Left lung (tissue), 14 donors: ENCODE data around the gene AHRR. TPM values are rescaled to one million over a fixed set of nuclear protein-coding genes. Genes with fewer than 3 reads are reported as not detected.
"Not testable (repeated sequence)": the region's sequence is repeated elsewhere in the genome, so short reads cannot be mapped to it uniquely, and the experiment has no call there.

ENCODE experiments used
- ATAC-seq: fragments of 200-7000 bp; cut with Tn5 transposase; one replicate; pipeline ENCODE4 v1.9.1; 2020; ENCODE audit warnings: moderate library complexity
- DNase-seq, 4 donors: peaks; one replicate each; pipeline ENCODE4 v3.0.0-alpha.2; 2013 to 2020
- H3K27ac ChIP-seq, 2 donors: fragments of 200-600 bp; sonication (generic) in 1 of 2; one replicate each; pipeline versions ENCODE4 v1.5.0 to v1.8.0; 2020 to 2021
- H3K27me3 ChIP-seq, 2 donors: fragments of 200-600 bp; sonication (generic) in 1 of 2; one replicate each; pipeline versions ENCODE4 v1.5.0 to v1.8.0; 2020 to 2021
- H3K36me3 ChIP-seq, 2 donors: fragments of 200-600 bp; sonication (generic) in 1 of 2; one replicate each; pipeline versions ENCODE4 v1.5.0 to v1.8.0; 2020 to 2021
- H3K4me1 ChIP-seq, 2 donors: fragments of 200-600 bp; one replicate each; pipeline ENCODE4 v1.8.0; 2021
- H3K4me3 ChIP-seq, 2 donors: fragments of 200-600 bp; sonication (generic) in 1 of 2; one replicate each; pipeline versions ENCODE4 v1.5.0 to v1.8.0; 2020 to 2021; ENCODE audit warnings: mild to moderate bottlenecking in 1 of 2
- H3K9me3 ChIP-seq, 2 donors: fragments of 200-600 bp; sonication (generic) in 1 of 2; one replicate each; pipeline versions ENCODE4 v1.5.0 to v1.8.0; 2020 to 2021
- intact Hi-C, 2 donors: fragments of 100-400 bp; cut with DNase I; formaldehyde crosslinking; loops; one replicate each; pipeline versions ENCODE4 v1.11.2 to v1.14.2; 2022
- long read RNA-seq, 12 donors: library from polyadenylated mRNA in 2 of 12; unstranded in 2 of 12; transcript quantifications; one replicate each; pipeline ENCODE4 v2.0.0 and lab custom pipeline, GENCODE V29; 2019 to 2026
- polyA plus RNA-seq, 6 donors: library from polyadenylated mRNA; unstranded; fragments of 120-200 nt; gene quantifications; one replicate each; pipeline ENCODE4 v1.2.1, GENCODE V29; 2013; ENCODE audit not compliant: insufficient read length in 6 of 6
- total RNA-seq, 2 donors: library from RNA; stranded (reverse); fragmentation: NEBNext Ultra II Directional; extraction: Animal tissue kit (Norgen Biotek cat#: 25700); gene quantifications; one replicate each; pipeline ENCODE4 v1.2.1, GENCODE V29; 2021
- TF ChIP-seq, protein P1 (sequence below), 2 donors: fragments of 200-600 bp; sonication (generic) in 1 of 2; IDR thresholded peaks; one replicate each; pipeline versions ENCODE4 v1.5.0 to v1.8.0; 2021; ENCODE audit warnings: antibody characterized with exemption in 2 of 2
- donor health status: DM: no; HTN: yes; CAD: no.
- donor health status: DM: no; HTN: no; CAD: no.

Gene AHRR
- total RNA-seq = 1 to 10 TPM in 1 of 2 donors, under 1 TPM in 1; 0.32 to 5.5 TPM
- 1 to 10 TPM; 2.8 to 8.4 (median 4.7) TPM for polyA plus RNA-seq
- long read RNA-seq, donor 1 = 0 reads
- long read RNA-seq, donor 2, partial matches to known transcripts = 0 of 1 reads
- long read RNA-seq, donor 2, other reads (novel, unspliced or antisense) = 0 of 1 reads
- long read RNA-seq, donor 3 = 0 reads
- long read RNA-seq, donor 4 = 0 reads
- long read RNA-seq, donor 5 = 0 reads
- long read RNA-seq, donor 6 = 0 reads
- long read RNA-seq, donor 7, partial matches to known transcripts = 0 of 1 reads
- long read RNA-seq, donor 7, other reads (novel, unspliced or antisense) = 0 of 1 reads
- long read RNA-seq, donor 8 = 0 reads
- long read RNA-seq, donor 9 = 0 reads
- long read RNA-seq, donor 10, partial matches to known transcripts = 0 of 1 reads
- long read RNA-seq, donor 10, other reads (novel, unspliced or antisense) = 1 of 1 reads
- long read RNA-seq, donor 11 = 0 reads
- long read RNA-seq, donor 12 = 0 reads

DNA sequence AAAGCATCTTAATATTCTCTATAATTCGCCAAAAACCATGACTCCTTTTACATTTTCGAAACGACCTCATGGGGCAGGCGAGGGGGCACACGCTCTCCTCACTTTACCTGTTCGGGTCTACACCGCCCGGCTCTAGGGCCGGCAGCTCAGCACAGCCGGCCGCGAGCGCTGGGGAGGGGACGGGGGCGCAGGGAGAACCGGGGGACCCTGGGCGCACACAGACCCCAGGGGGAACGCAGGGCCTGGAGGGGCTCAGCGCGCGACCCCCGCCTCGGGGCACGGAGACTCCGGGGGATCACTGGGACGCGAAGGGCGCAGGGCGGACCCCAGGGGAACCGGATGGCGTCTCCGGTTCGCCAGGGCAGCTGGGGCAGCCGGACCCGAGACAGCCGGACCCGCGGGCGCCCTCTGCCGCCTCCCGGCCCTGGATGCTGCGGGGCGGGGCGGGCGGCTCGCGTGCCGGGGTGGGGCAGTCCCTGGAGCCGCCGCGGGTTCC is at the start of gene AHRR:
TSS of gene AHRR (plus strand) at position 485 of the 496 bp plus-strand sequence. CDS start 22,189 bp downstream, outside the sequence.
- peaks cover 0 to 10% of the 10 kb centered on the region in 2 donors for H3K36me3 ChIP-seq
- TF ChIP-seq, protein P1, sequence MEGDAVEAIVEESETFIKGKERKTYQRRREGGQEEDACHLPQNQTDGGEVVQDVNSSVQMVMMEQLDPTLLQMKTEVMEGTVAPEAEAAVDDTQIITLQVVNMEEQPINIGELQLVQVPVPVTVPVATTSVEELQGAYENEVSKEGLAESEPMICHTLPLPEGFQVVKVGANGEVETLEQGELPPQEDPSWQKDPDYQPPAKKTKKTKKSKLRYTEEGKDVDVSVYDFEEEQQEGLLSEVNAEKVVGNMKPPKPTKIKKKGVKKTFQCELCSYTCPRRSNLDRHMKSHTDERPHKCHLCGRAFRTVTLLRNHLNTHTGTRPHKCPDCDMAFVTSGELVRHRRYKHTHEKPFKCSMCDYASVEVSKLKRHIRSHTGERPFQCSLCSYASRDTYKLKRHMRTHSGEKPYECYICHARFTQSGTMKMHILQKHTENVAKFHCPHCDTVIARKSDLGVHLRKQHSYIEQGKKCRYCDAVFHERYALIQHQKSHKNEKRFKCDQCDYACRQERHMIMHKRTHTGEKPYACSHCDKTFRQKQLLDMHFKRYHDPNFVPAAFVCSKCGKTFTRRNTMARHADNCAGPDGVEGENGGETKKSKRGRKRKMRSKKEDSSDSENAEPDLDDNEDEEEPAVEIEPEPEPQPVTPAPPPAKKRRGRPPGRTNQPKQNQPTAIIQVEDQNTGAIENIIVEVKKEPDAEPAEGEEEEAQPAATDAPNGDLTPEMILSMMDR (IDR thresholded peaks at IDR 0.05) = peak; percentile 25 to 46
- peak within 1 kb of the TSS in 1 of 2 donors; percentile 55 for H3K27ac ChIP-seq
- ATAC-seq (peak; percentile 91), DNase-seq (peak in 1 of 4 donors; percentile 88)
- peak within 1 kb of the TSS; percentile 27 to 56 for H3K4me3 ChIP-seq
- peaks cover 15 to 30% of the 10 kb centered on the region in 2 donors for H3K4me1 ChIP-seq
- no peaks in the 10 kb centered on the region for H3K9me3 ChIP-seq
- intact Hi-C loops = no loop called here
- H3K27me3 ChIP-seq = peaks cover 52 to 58% of the 10 kb centered on the region in 2 donors

DNA sequence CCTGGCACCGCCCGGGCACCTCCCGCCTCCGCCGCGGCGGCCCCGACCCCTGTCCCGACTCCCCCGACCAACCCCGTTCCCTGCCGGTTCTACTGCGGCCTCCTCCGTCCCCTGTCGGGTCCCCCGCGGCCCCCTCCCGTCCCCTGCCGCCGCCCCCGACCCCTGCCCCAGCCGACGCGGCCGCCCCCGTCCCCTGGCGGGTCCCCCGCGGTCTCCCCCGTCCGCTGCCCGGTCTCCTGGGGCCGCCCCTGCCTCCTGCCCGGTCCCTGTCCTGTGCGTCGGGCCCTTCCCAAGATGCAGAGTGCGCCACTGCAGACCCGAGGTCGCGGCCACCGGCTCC is 49.7 kb upstream of the AHRR start:
- intact Hi-C loops, H3K9me3 ChIP-seq, DNase-seq: not testable (repeated sequence)

DNA sequence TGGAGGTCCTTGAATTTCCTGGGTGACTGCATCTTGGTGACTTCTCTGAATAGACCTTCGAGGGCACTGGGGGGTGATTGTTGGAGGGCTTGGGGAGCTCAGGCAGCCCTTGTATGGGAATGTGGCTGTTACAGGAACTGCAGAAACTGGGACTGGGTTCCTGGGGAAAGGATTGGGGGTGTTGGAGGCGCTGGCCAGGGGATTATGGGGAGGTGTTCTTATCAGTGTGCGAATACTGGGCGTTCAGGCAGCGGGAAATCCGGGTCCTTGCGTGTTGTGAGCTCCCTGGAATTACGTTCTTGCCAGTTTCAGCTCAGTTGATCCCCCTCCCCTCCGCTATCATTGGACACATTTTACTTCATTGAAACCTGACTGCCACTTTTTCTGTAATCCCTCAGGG is 48.4 kb upstream of the AHRR start:
- H3K9me3 ChIP-seq, DNase-seq, intact Hi-C loops, H3K27me3 ChIP-seq, H3K27ac ChIP-seq, ATAC-seq: not testable (repeated sequence)
- peaks cover 0 to 18% of the 10 kb centered on the region in 2 donors for H3K4me1 ChIP-seq
- H3K36me3 ChIP-seq = peaks cover 0 to 37% of the 10 kb centered on the region in 2 donors
- H3K4me3 ChIP-seq = peak overlapping the region in 1 of 2 donors; percentile 89

More for the DNA sequence above, 49.7 kb upstream of the AHRR start:
- Histone ChIP-seq H3K36me3 (peaks cover 0 to 28% of the 10 kb centered on the region in 2 donors), H3K4me3 (peak overlapping the region; percentile 89 to 91), H3K4me1 (peaks cover 0 to 18% of the 10 kb centered on the region in 2 donors), H3K27ac (peak overlapping the region; percentile 80 to 95)
- not testable (repeated sequence) for H3K27me3 ChIP-seq, ATAC-seq

DNA sequence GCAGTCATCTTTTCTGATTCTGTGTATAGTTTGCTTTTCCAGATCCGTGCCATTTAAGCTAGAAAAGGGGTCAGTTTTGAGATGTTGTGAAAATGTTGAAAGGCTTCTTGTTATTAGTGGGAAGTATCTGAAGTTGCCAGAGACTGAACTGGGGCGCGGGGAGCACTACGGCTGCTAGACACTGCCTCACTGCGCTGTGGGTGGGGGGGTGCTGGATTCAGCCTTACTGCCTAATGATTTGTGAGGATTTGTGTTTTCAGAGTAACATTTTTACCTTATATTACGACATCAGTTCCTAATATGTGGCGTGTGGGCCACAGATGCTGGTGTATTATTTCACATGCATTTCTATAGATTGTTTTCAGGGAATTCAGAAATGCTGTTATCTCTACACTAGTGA is 48.0 kb upstream of the AHRR start:
- peaks cover 0 to 40% of the 10 kb centered on the region in 2 donors for H3K36me3 ChIP-seq
- H3K4me1 ChIP-seq = peaks cover 0 to 18% of the 10 kb centered on the region in 2 donors
- ATAC-seq, intact Hi-C loops, DNase-seq, H3K9me3 ChIP-seq, H3K4me3 ChIP-seq, H3K27me3 ChIP-seq, H3K27ac ChIP-seq: not testable (repeated sequence)

DNA sequence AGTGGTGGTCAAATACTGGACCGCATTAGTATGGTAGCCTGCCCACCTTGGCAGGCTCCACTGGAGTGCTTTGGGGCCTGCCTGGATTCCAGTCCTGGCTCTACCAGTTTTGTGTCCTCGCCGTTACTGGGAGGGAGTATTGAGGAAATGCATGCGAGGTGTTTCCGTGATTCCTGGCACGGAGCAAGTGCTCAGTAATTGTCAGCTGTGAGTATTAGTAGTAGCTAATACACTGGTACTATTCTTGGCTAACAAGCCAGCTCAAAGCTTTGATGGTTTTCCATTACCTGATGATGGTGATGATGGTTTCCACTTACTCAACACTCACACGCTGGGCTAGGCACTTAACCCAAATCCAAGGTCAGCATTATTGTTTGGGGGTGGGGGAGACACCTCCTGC is 47.2 kb upstream of the AHRR start:
- H3K27me3 ChIP-seq, ATAC-seq, intact Hi-C loops, DNase-seq, H3K9me3 ChIP-seq, H3K4me3 ChIP-seq, H3K27ac ChIP-seq: not testable (repeated sequence)
- peaks cover 0 to 40% of the 10 kb centered on the region in 2 donors for H3K36me3 ChIP-seq
- H3K4me1 ChIP-seq = peaks cover 0 to 18% of the 10 kb centered on the region in 2 donors

DNA sequence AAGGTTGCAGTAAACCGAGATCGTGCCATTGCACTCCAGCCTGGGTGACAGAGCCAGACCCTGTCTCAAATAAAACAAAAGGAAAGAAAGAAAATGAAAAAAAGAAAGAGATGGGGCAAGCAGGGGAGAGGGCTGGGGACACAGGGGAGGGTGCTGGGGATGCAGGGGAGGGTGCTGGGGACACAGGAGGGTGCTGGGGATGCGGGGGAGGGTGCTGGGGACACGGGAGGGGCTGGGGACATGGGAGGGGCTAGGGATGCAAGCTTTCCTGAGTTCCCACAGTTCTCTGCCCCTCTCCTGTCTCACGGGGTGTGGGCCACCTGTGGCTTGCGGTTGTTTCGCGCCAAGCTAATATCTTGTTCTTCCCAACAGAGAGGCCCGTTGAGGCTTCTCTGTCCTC is 42.9 kb upstream of the AHRR start:
- Histone ChIP-seq H3K36me3 (peaks cover 0 to 46% of the 10 kb centered on the region in 2 donors), H3K9me3 (no peaks in the 10 kb centered on the region), H3K27ac (no peak overlapping the region), H3K4me3 (no peak overlapping the region), H3K4me1 (peaks cover 0 to 7% of the 10 kb centered on the region in 2 donors), H3K27me3 (no peaks in the 10 kb centered on the region)
- TF ChIP-seq, protein P1 (IDR thresholded peaks at IDR 0.05) = no peak
- DNase-seq = no peak
- intact Hi-C loops = no loop called here
- ATAC-seq = no peak

DNA sequence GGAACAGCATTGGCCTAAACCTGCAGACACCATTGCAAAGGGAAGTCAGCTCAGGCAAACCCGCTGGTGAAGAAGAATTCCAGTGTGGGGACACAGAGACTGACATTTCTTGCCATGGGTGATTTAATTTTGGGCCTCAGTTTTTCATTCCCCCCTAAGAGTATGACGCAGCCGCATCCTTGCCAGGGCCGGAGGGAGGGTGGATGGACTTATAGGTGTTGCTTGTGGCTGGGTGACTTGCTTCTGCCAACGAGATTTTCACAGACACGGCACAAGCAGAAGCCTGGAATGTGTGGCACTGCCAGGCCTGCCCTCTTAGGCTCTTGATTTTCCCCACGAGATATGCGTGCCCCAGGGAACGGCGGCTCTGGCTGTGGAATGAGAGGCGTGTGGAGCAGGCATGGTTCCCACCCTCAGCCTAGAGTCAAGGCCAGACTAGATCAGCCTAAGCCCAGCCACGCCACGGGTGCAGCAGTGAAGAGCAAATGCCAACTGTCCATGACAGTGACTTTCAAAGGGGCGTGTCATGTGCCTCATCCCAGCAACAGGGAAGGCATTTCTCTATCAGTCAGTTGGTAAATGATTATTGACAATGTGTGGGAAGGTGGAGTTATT is 42.4 kb upstream of the AHRR start:
- H3K9me3 ChIP-seq, intact Hi-C loops: not testable (repeated sequence)
- H3K36me3 ChIP-seq = peaks cover 0 to 44% of the 10 kb centered on the region in 2 donors

More for the DNA sequence above, 42.4 kb upstream of the AHRR start:
- H3K27me3 ChIP-seq, H3K4me3 ChIP-seq, ATAC-seq, H3K4me1 ChIP-seq, DNase-seq, H3K27ac ChIP-seq: not testable (repeated sequence)
